HG02571 (cell line): ENCODE measurements around the gene BUB3.

Experiments
- ATAC-seq: cut with Tn5 transposase; IDR thresholded peaks from one replicate; pipeline ENCODE4 v1.9.1; 2021; ENCODE audit warnings: mild to moderate bottlenecking, moderate library complexity; ENCODE audit not compliant: unreplicated experiment

BUB3 gene

DNA sequence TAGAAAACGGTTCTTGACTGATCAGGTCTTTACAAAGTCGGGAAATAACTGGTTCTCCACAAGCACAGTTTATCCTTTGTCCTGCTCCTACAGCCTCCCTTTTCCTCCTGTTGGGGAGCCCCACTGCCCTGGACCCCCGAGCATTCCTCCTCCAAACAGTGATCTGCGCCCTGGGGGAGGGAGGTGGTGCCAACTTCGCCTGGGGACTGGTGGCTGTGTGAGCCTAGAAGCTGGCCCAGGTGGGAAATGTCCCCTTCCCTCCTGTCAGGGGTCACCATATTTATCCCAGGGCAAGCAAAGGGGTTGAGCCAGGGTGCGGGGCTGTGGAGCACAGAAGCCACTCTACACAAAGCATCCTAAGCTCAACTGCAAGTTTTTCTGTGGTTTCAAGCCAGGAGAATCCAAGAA is 13.2 kb upstream of the BUB3 start:
- ATAC-seq, result no peak

DNA sequence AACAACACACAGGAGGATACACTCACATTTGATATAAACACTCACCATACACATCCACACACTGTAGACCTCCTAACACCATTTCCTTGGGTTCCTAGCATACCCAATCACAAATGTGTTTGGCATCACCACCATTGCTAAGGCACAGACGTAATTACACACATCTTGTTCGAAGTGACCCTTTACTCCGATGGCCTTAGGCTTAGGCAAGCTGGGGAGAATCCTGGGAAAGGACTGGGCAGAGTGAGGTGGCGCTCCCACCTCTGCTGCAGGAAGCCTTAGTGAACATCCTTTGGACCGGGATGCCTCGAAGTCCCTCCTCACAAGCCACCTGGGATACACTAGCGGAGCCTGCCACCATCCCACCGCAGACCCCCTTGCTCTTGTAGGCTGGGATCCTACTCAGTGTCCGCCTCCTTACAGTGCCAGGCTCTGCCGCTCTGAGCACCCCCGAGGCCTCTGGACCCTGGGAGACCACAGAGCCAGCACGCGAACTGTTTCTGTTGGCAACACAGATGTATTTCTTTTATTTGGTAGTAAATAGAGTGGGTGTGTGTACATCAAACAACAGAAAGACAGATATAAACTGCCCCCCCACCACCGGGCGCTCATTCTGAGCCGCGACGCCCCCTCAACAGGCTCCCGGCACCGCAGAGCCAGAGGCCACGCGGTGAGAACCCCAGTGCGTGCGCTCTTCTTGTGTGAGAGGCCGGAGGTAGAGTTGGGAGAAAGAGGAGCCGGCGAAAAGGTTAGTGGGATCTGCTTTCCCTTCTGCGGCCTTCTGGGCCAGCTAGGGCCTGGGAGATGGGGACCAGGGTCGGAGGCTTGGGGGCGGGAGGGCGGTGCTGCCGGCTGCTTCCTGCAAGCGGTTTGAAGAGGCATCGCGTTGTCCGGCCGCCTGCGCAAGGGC is 12.2 kb upstream of the BUB3 start:
- no peak for ATAC-seq

DNA sequence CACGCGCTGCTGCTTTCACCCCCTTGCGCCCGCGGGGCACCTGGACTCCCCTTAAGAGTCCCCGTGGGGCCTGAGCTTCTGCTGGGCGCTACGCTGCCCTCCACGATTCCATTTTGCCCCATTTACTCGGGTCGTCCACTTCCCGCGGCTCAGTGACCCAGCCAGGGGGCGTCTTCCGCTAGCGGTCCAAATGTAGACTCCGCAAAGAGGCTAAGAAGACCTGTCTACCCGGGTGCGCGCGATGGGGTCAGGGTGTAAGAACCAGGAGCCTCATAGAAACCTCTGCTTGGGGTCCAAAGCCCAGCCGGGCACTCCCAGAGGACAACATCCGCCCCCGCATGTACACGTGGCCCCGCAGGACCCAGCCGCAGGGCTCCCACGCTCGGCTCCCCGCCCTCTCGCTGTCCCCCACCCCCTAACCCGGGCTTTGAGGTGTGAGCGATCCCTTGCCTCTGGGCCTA is 11.5 kb upstream of the BUB3 start:
- no peak for ATAC-seq

GRCh38 chr10:123143162-123143824 is 10.9 kb upstream of the BUB3 start:
- ATAC-seq, result no peak

DNA sequence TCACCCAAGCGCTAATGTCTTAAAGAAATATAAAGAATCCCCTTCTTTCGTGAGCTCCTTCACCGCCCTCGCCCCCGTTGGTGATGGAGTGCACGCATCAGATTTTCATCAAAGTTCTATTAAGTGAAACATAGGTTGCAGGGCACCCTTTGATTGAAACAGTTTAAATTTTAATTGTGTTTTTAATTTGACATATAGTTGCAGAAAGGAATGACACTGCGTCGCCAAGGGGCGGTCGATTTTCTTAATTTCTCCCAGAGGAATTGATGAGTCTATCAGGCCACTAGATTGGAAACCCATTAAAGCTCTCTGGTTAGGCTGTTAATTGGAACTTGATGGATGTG is 10.4 kb upstream of the BUB3 start:
- ATAC-seq, result no peak

- no peak for ATAC-seq
These were observed 9.3 kb upstream of the BUB3 start for GRCh38 chr10:123144697-123145541.

GRCh38 chr10:123145542-123146012 is 8.6 kb upstream of the BUB3 start:
- ATAC-seq, result no peak

GRCh38 chr10:123146013-123146893 is 7.9 kb upstream of the BUB3 start:
- no peak for ATAC-seq

DNA sequence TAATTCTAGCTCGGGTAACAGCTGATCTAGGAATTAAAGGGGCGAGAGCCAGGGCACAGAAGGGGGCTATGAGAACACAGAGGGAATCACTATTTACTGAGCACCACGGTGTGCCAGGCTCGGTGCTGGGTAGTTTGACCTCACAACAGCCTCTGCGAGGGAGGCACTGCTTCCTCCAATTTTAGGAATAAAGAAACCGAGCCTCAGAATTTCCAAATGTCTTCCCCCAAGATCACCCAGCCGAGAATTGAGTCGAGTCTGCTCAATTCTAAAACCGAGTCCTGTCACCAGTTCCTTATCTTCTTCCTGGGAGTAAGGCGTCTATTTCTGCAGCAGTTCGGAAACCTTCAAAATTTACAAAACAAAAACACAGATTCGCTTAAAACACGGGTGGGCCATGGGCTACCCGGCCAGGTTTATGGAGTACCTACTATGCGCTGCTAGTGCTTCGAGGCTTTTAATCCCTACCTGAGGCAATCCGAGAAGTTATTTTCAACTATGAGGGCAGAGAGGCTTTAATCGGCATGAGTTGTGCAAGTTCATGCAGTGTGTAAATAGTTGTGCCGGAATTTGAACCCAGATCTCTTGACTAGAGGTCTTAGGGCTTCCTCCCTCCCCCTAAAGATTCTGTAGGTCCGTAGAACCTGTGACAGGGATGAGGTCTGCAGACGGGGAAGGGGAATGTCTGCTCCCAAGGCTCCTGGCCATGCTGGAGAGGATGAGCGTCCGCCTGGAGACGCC is 7.1 kb upstream of the BUB3 start:
- ATAC-seq, result no peak

DNA sequence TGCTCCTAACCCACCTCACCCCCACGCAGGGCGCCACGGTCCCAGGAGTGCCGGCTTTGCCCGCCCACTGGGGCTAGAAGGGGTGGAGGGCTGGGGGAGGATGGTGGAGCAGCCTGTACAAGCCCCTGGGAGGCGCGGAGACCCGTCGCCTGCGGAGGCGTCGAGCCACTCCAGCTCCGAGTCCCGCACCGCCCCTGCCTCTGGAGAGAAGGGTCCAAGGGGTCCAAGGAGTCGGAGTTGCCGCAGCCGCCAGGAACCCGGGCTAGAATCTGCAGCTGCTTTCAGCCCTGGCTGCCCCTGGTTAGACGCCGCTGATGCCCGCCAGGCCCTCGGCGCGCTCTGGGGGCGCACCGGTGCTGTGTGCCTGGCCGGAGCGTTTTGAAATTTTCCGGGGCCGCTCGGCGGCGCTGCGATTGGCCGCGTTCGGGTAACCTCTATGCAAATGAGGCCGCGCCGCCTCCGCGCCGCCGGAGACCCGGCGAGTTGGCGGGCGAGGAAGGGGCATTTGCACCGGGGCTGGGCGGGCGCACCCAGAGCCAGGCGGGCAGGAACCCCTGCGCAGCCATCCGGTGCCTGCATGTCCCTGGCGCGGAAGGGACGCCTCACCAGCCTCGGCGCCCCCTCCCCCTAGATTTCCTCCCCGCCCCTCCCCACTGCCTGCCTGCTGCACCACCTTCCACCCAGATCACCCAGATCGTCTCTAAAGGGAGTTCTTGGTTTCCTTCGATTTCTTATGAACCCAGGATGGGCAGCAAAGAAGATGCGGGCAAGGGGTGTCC is 6.4 kb upstream of the BUB3 start, which contains the start of gene HMX2:
Gene HMX2, plus strand, starts transcription at position 502 of the 779 bp plus-strand sequence. Its CDS starts 243 bp downstream, at position 745.
- ATAC-seq, result no peak

DNA sequence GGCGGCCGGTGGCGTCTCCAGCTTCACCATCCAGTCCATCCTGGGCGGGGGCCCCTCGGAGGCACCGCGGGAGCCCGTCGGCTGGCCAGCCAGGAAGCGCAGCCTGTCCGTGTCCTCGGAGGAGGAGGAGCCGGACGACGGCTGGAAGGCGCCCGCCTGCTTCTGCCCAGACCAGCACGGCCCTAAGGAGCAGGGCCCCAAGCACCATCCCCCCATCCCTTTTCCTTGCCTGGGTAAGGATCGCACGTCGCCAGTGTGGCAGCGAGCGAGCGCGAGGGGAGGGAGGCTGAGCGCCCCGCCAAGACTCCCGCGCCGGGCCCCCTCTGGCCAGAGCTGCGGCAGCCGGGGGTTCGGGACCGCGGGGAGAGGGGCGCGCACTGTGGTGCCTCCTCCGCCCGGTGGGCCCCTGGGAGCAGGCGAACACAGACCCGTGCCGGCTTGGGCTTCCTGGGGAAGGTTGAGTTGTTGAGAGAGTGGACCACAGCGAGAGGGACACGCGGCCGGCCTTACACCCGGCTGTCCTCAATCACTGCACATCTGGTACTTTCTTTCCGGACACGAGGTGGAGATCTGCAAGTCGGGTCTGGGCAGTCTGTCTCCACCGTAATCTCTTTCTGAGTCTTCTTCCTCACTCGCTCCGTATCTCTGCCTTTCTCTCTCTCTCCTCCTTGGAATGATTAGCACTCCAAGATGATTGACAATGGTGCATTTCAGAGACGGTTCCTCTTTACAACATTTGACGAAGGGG is 5.6 kb upstream of the BUB3 start:
- no peak for ATAC-seq

GRCh38 chr10:123149162-123149567 is 5.0 kb upstream of the BUB3 start:
- no peak for ATAC-seq

- no peak for ATAC-seq
These were observed 4.5 kb upstream of the BUB3 start for GRCh38 chr10:123149568-123150270.

GRCh38 chr10:123150271-123150985 is 3.8 kb upstream of the BUB3 start:
- no peak for ATAC-seq

DNA sequence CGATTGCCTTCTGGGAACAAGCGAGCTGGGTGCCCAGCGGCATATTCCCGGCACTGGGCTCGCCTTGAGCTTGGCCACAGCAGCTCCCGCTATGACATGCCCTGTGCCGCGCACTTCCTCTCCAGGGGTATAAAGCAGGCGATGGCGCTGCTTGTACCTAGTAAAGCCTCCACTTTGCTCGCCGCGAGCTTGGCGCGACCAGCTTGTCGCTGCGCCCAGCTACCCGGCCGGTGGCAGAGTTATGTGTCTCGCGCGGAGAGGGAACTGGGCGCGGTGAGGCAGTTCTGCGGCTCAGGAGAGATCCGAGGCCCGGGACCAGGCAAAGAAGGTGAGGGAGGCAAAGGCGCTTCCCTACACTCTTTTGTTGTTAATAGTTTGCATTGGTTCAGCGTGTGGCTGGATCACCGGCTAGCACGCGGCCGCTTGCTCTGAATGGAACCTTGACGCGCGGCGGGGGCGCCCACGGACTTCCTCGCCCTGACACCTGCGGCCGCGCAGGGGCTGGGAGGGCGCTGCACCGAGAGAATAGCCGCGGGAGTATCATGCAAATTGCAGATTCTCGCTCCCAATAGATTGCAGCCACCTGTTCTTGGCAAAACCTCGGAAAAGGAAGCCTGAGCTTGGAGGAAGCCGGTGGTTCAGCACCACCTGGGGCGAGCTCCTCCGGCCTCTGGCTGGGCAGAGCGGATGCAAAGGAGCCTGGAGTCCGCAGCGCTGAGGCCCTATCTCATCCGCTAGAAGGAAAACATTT is 3.0 kb upstream of the BUB3 start:
- no peak for ATAC-seq

GRCh38 chr10:123151737-123152135 is 2.5 kb upstream of the BUB3 start:
- ATAC-seq, result no peak
